Stimulated activated CD4-positive, alpha-beta T cell treated with anti-CD3 and anti-CD28 coated beads, Interleukin-15, amount 100 ng/mL, for 48 hours (primary cell): Measurements from ENCODE around the gene SLC25A41.
"Not testable (repeated sequence)": the region's sequence is repeated elsewhere in the genome, so short reads cannot be mapped to it uniquely, and the experiment has no call there.

ENCODE experiments used
- DNase-seq, 2 donors: peaks; one replicate each; pipeline ENCODE4 v3.0.0-alpha.2; 2020; ENCODE audit warnings: low read depth in 2 of 2

Gene SLC25A41

DNA sequence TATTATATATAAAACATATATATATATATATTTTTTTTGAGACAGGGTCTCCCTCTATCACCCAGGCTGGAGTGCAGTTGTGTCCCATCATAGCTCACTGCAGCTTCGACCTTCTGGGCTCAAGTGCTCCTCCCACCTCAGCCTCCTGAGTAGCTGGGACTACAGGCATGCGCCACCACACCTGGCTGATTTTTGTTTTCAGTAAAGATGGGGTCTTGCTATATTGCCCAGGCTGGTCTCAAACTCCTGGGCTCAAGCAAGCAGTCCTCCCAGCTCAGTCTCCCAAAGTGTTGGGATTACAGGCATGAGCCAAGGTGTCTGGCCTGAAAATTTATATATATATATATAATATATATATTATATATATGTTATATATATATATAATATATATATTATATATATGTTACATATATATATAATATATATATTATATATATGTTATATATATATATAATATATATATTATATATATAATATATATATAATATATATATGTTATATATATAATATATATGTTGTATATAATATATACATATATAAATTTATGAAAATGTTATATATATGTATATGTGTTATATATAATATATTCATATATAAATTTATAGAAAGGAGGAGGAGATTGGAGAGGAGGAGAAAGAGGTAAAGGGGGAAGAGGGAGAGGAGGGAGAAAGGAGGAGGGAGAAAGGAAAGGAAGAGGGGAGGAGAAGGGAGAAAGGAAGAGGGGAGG, 4.7 kb downstream of the SLC25A41 start:
- not testable (repeated sequence) for DNase-seq

GRCh38 chr19:6427131-6427530, 6.4 kb downstream of the SLC25A41 start:
- DNase-seq: no peak

DNA sequence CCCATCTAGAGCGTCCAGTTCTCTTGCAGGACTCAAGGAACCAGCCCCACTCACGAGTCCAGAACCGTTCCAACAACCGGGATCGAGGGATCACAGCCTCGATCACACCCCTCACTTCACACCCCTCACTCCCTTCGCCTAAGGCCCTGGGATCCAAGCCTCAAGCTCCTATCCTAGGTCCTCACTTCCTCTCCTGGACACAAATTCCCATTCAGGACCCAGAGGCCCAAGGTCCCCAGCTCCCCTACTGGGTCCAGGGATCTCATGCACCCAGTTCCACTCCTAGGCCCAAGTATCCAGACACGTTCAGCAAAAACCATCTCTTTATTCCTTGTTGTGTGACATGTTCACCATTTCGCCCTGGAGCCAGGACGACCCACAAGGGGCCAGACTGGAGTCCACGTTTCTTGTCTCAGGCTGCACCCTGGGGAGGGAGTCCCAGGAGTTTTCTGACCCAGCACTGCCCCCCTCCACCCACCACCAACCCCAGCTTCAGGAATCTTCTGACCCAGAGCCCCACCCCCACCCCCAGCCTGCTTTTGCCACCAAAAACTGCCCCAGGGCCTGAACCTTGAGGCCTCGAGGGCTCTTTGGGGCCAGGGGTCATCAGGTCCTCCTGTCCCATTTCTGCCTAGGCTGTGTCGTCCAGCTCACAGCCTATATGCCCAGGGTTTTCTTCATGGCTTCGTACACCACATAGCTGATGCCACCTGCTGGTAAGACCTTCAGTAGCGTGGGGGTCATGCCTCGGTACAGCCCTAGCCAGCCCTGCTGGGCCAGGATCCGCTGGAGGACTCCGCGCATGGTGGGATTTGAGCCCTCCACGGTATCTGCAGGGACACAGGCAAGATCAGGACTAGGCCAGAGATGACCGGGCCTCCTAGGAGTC, 7.6 kb downstream of the SLC25A41 start:
- DNase-seq: no peak

DNA sequence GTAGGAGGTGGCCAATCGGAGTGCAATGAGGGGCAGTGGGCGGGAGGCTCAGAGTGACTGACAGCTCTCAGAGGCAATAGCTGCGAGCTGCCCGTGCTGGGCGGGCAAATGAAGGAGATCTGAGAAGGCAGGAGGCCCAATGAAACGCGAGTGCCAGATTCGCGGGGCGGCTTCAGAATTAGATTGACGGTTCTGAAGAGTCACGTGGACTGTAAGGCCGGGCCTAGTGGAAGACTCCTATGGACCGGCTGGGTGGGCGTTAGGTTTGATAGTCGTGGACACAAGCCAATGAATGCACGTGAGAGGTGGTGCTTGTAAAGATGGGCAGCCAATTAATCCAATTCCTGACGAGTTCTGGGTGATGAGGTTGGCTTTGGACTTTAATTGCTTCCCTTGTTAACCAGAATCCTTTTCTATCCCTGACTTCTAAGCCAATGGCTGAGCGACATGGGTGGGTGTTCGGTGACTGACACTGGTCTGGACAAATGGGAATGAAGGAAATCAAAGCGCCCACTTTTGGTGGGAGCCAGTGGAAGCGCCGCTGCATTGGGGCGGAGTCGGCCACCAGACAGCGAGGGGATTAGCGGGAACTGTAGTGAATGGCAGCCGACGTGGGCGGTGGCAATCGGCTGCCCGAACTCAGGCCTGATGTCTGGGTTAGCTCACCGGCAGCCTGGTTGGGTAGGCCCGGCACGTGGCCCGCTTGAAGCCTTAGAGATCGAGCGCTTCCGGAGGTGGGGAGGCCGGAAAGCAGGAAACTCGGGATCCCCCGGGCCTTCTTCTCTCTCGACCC, 8.4 kb downstream of the SLC25A41 start:
- DNase-seq: peak; percentile 99 to 100

GRCh38 chr19:6424195-6424938, 9.2 kb downstream of the SLC25A41 start, which contains the start of gene KHSRP:
Gene KHSRP (minus strand): TSS chr19:6424811. CDS start chr19:6424701, 110 bp downstream.
- no peak for DNase-seq

DNA sequence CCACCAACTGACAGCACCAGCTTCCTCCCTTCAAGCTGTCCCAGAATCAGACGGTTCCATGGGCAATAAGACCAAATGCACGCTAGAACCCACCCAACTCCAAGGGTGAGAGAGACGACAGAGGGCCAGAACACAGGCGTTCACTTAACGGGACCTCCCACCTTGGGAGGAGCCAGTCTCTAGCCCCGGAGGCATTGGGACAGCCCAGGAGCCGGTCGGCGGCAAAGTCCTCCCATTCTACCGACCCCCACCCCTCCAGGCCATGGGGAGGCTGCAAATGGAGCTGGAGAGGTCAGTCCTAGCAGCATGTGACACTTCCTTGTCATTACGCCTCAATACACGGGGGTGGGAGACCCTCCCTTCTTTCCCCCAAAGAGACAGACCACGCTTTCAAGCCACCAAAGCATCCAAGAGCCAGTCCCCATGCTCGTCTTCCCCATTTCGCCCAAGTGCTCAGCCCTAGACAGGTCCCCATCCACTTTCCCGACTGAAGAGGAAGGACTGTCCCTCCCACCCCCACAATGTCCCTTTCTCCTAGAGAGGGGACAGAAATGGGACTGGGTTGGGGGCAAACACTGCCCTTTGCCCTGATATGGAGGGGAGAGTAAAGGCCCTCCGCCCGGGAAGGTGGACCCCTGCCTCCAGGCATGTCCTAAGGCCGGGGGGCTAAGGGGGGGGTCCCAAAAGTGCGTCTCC, 9.9 kb downstream of the SLC25A41 start:
- DNase-seq: no peak

DNA sequence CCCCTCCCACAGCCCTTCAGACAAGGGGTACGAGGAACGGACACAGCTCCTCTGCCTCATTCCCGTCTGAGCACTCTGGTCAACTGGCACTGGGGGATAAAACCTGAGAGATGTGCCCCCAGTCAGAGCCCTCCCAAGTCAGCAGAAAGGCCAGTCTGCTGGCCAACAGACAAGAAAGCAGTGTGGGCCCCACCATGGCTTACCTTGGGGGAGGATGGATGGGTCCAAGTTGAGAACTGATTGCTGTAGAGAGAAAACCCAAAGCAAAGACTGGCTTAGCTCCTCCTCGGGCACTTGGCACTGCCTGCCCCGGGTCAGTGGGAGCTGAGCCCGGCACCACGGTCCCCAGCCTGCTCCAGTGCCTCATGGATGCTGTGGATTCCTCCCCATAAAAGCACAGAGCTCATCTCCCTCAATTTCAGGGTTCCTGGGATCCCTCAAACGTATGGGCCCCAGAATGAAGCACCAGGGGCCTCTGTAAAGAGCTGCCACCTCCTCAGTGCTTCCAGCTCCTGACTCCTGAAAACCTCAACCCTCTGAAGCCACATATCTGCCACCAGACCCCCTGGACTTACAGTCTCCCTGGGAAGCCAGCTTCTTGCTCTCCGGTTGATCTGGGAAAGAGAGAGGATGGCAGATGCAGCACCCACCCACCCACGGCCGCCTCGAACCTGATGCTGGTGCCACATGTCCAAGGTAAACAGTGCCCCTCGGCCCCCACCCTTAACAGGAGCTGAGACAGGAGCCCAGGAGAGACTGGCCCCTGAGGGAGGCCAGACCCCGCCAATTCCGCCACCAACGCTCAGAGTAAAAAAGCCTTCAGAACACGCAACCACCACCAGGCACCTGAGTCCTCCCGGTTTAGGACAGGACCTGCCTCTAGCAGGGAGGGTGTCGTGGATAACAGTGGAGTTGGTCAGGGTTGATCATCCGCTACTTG, 12.2 kb downstream of the SLC25A41 start:
- no peak for DNase-seq

GRCh38 chr19:6418562-6418932, 15.0 kb downstream of the SLC25A41 start:
- no peak for DNase-seq

GRCh38 chr19:6417713-6418561, 15.6 kb downstream of the SLC25A41 start:
- no peak for DNase-seq

- DNase-seq: no peak
These were observed 16.7 kb downstream of the SLC25A41 start for GRCh38 chr19:6416658-6417405.

- DNase-seq: no peak
These were observed 17.9 kb downstream of the SLC25A41 start for GRCh38 chr19:6415591-6416190.

DNA sequence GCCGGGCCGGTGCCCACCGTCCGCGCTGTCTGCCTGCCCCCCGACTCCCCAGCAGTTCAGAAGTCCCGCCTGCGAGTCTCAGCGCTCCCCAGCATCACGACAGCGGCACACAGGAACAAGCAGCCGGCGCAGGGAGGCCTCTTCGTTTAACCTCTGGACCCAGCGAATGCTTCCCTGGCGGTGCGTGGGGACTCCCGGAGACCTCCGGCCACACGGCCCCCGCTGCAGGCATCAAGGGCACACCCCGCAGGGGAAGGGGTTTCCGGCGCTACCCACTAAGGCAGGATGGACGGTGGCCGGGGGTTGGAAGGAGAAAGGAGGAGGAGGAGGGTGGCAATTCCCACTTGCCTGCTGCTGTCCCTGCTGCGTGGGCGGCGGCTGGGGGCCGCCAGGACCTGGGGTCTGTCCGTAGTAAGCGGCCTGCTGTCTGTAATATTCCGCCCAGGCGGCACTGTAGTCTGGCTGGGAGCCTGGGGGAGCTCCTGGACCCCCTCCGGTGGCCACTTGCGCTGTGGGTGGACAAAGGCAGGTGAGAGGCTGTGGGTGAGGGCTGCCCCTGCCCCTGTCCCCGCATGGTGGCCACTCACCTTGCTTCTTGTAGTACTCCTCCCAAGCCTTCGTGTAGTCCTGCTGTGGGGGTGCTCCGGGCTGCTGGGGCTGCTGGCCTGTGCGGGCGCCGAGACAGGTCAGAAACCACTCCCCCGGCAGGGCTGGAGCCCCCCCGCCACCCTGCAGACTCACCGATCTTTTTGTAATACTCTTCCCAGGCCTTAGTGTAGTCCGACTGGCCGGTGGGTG, 18.6 kb downstream of the SLC25A41 start:
- DNase-seq: no peak

DNA sequence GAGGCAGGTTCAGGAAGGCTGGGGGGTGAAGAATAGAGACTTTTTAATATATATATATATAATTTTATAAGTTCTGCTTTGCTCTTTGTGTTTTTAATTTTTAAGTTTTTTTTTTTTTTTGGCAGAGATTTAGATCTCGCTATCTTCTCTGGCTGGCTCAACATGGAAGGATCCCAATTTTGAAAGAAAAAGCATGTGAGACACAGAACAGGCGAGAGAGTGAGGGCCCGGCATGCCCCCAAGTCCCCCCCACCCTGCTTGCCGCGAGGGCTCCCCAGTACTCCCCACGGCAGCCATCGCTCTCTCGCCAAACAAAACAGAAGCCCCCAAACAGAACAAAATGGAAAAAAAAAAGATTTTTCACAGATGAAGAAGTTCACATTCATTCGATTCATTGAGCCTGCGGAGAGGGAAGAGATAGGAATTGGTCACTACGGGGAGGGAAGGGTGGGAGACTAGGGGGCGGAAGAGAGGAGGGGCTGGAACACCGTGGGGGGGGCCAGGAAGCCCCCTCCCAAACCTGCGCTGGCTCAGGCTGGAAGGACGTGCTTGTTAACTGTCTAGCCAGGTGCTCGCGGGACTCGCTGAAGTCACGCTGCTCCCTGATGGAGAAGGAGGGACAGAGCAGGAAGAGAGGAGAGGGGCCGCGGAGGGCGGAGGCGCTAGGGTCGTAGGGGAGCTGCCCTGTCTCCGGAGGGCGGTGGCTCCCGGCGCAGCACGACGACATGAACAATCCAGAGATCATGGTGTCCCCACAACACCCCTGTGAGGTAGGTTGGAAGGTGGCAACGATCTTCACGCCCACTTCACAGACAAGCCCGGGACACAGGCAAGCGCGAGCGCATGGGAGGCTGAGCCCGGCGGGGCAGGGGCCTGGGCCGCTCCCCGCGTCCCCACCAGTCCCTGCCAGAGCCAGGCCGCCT, 19.6 kb downstream of the SLC25A41 start:
- DNase-seq: no peak

DNA sequence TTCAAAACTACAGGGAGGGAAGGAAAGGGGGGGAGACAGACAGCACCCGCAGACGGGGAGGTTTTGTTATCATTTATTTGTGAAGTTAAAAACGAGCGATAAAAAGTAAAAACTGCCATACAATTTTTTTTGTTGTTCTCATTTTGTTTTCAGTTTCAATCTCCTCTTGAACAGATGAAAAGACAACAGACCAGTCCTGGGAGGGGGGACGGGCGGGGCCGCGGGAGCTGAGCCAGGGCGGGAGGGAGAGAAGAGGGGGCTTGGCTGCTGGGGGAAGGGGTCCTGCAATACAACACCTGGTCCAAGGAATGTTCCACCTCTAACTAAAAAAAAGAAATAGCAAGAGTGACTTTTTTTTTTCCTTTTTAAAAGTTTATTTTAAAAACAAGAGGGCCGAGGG, 20.3 kb downstream of the SLC25A41 start:
- no peak for DNase-seq

- DNase-seq: peak in 1 of 2 donors; percentile 51
These were observed 21.0 kb downstream of the SLC25A41 start for GRCh38 chr19:6412447-6413091.
